H1 (cell line): ENCODE measurements around the gene BRCA2. TPM values are rescaled to one million over a fixed set of nuclear protein-coding genes. Genes with fewer than 3 reads are reported as not detected.

Experiments
- CTCF ChIA-PET: fragments of 300-600 bp; sonication (Branson Sonifier 250); formaldehyde crosslinking; loops from one replicate; lab custom pipeline; 2021; ENCODE audit not compliant: partially characterized antibody; lab: Charles Lee
- POLR2A ChIA-PET: fragments of 300-600 bp; sonication (Branson Sonifier 250); formaldehyde crosslinking; loops from one replicate; lab custom pipeline; 2021; ENCODE audit warnings: inconsistent platforms; ENCODE audit not compliant: partially characterized antibody; lab: Charles Lee
- DNase-seq, 2 experiments: peaks; one replicate each; pipeline versions ENCODE4 v3.0.0 to v3.0.0-alpha.2; 2010 to 2022; ENCODE audit warnings: low spot score in 2 of 2, low read depth in 1 of 2, mixed read lengths in 1 of 2
- FAIRE-seq: peaks from 2 replicates; lab custom pipeline; 2011; peaks lifted over from hg19 to GRCh38; lab: Jason Lieb, UNC
- H2AFZ ChIP-seq: 2 replicates; pipeline ENCODE4 v1.8.1; 2012; ENCODE audit warnings: low read length, inconsistent platforms
- H2AK5ac ChIP-seq: 2 replicates; pipeline ENCODE4 v1.6.1; 2013; ENCODE audit warnings: low read depth, low read length
- H2BK120ac ChIP-seq: replicated peaks from 2 replicates; pipeline ENCODE3; 2013; ENCODE audit warnings: low read depth, low read length, inconsistent platforms
- H2BK12ac ChIP-seq: 2 replicates; pipeline ENCODE4 v1.6.1; 2013; ENCODE audit warnings: low read depth, low read length
- H2BK15ac ChIP-seq: 2 replicates; pipeline ENCODE4 v1.6.1; 2013; ENCODE audit warnings: low read length
- H2BK20ac ChIP-seq: 2 replicates; pipeline ENCODE4 v1.6.1; 2013; ENCODE audit warnings: low read length
- H2BK5ac ChIP-seq: 2 replicates; pipeline ENCODE4 v1.6.1; 2013; ENCODE audit warnings: low read depth, low read length
- H3K14ac ChIP-seq: 2 replicates; pipeline ENCODE4 v1.6.1; 2013; ENCODE audit warnings: inconsistent platforms; ENCODE audit not compliant: insufficient read length
- H3K18ac ChIP-seq: 2 replicates; pipeline ENCODE4 v1.6.1; 2013; ENCODE audit warnings: low read length; ENCODE audit errors: extremely low read depth
- H3K23ac ChIP-seq: 2 replicates; pipeline ENCODE4 v1.6.1; 2013; ENCODE audit warnings: inconsistent platforms; ENCODE audit not compliant: insufficient read length
- H3K23me2 ChIP-seq: 2 replicates; pipeline ENCODE4 v1.6.1; 2013; ENCODE audit warnings: low read depth, low read length
- H3K27ac ChIP-seq: 2 replicates; pipeline ENCODE4 v1.6.1; 2011; ENCODE audit warnings: low read depth, low read length, inconsistent platforms
- H3K27me3 ChIP-seq, 4 experiments: replicated peaks in 1 of 4; 1 replicate in 1 of 4; 2 replicates in 3 of 4; pipeline versions ENCODE4 v1.6.1 to v1.8.1; 2011 to 2013; ENCODE audit warnings: low read length in 3 of 4, mild to moderate bottlenecking in 3 of 4, inconsistent platforms in 2 of 4, mixed read lengths in 2 of 4, moderate library complexity in 1 of 4; ENCODE audit not compliant: control insufficient read depth in 3 of 4, insufficient read depth in 3 of 4; ENCODE audit errors: extremely low read depth in 1 of 4
- H3K36me3 ChIP-seq, 4 experiments: 2 replicates each; pipeline versions ENCODE4 v1.6.1 to v1.8.1; 2011 to 2013; ENCODE audit warnings: mild to moderate bottlenecking in 4 of 4, low read length in 3 of 4, moderate library complexity in 2 of 4, control low read depth in 1 of 4, inconsistent platforms in 1 of 4; ENCODE audit not compliant: insufficient read depth in 4 of 4, control insufficient read depth in 2 of 4
- H3K4ac ChIP-seq: replicated peaks from 2 replicates; pipeline ENCODE3; 2013; ENCODE audit warnings: low read length, low read depth, mixed read lengths, inconsistent platforms; ENCODE audit not compliant: insufficient read length
- H3K4me1 ChIP-seq, 4 experiments: replicated peaks in 1 of 4; 1 replicate in 1 of 4; 2 replicates in 3 of 4; pipeline versions ENCODE4 v1.6.1 to v1.8.1; 2011 to 2013; ENCODE audit warnings: low read length in 3 of 4, inconsistent platforms in 2 of 4, mixed read lengths in 1 of 4; ENCODE audit not compliant: insufficient read depth in 4 of 4, control insufficient read depth in 3 of 4
- H3K4me2 ChIP-seq, 2 experiments: 2 replicates each; pipeline versions ENCODE4 v1.6.1 to v1.8.1; 2011 to 2013; ENCODE audit warnings: low read depth in 2 of 2, low read length in 2 of 2, control low read depth in 1 of 2, inconsistent platforms in 1 of 2, mild to moderate bottlenecking in 1 of 2; ENCODE audit not compliant: insufficient read depth in 1 of 2
- H3K4me3 ChIP-seq, 4 experiments: fragments of 200-600, 300-600 bp in 1 of 4; sonication (generic), shearing (Covaris generic), sonication (Bioruptor Twin) in 1 of 4; 2 replicates each; pipeline versions ENCODE4 v1.5.1 to v1.8.1; 2011 to 2016; ENCODE audit warnings: low read length in 4 of 4, low read depth in 3 of 4, control low read depth in 2 of 4, inconsistent platforms in 2 of 4, mild to moderate bottlenecking in 2 of 4, mixed read lengths in 1 of 4, moderate library complexity in 1 of 4; ENCODE audit not compliant: insufficient read depth in 2 of 4; ENCODE audit errors: extremely low read depth in 1 of 4
- H3K56ac ChIP-seq: replicated peaks from 2 replicates; pipeline ENCODE3; 2013; ENCODE audit warnings: low read depth, mild to moderate bottlenecking, mixed read lengths, low read length, inconsistent platforms; ENCODE audit not compliant: insufficient read length
- H3K79me1 ChIP-seq: 2 replicates; pipeline ENCODE4 v1.6.1; 2013; ENCODE audit warnings: low read depth, low read length, control low read depth
- H3K79me2 ChIP-seq, 2 experiments: 2 replicates each; pipeline versions ENCODE4 v1.6.1 to v1.8.1; 2012 to 2013; ENCODE audit warnings: low read length in 2 of 2, mild to moderate bottlenecking in 2 of 2, inconsistent platforms in 1 of 2; ENCODE audit not compliant: insufficient read depth in 2 of 2, control insufficient read depth in 1 of 2
- H3K9ac ChIP-seq, 4 experiments: replicated peaks in 1 of 4; 1 replicate in 1 of 4; 2 replicates in 3 of 4; pipeline versions ENCODE4 v1.6.1 to v1.8.1; 2011 to 2013; ENCODE audit warnings: low read depth in 3 of 4, low read length in 3 of 4, control low read depth in 2 of 4, mild to moderate bottlenecking in 2 of 4, moderate library complexity in 2 of 4, inconsistent platforms in 1 of 4; ENCODE audit errors: extremely low read depth in 1 of 4
- H3K9me3 ChIP-seq, 2 experiments: 2 replicates each; pipeline versions ENCODE4 v1.6.1 to v1.8.1; 2012 to 2013; ENCODE audit warnings: mild to moderate bottlenecking in 2 of 2, moderate library complexity in 2 of 2, control low read depth in 1 of 2, inconsistent platforms in 1 of 2, low read depth in 1 of 2, low read length in 1 of 2, mixed read lengths in 1 of 2; ENCODE audit not compliant: insufficient read depth in 2 of 2
- H4K20me1 ChIP-seq, 2 experiments: replicated peaks in 1 of 2; 2 replicates each; pipeline versions ENCODE3 to v1.8.1; 2011 to 2013; ENCODE audit warnings: inconsistent platforms in 2 of 2, low read length in 2 of 2, mild to moderate bottlenecking in 1 of 2; ENCODE audit not compliant: insufficient read depth in 2 of 2, control insufficient read depth in 1 of 2
- H4K5ac ChIP-seq: 2 replicates; pipeline ENCODE4 v1.6.1; 2013; ENCODE audit warnings: low read length, low read depth, mixed read lengths, inconsistent platforms; ENCODE audit not compliant: insufficient read length
- H4K8ac ChIP-seq: 2 replicates; pipeline ENCODE4 v1.8.0; 2013; ENCODE audit warnings: mild to moderate bottlenecking, moderate library complexity, low read length, inconsistent platforms; ENCODE audit not compliant: insufficient read depth; ENCODE audit errors: extremely low read depth
- H4K91ac ChIP-seq: replicated peaks from 2 replicates; pipeline ENCODE3; 2013; ENCODE audit warnings: low read length, mixed read lengths, inconsistent platforms; ENCODE audit not compliant: insufficient read length
- BACH1 ChIP-seq: IDR thresholded peaks from 2 replicates; pipeline ENCODE4 v1.6.1; 2012; ENCODE audit warnings: low read length, improper control_type of control experiment
- CTCF ChIP-seq, 3 experiments: IDR thresholded peaks; 1 replicate in 2 of 3; 2 replicates in 1 of 3; pipeline versions ENCODE4 v1.5.1 to v1.6.1; 2011; ENCODE audit warnings: low read length in 3 of 3, mild to moderate bottlenecking in 3 of 3, inconsistent platforms in 2 of 3, low read depth in 1 of 3, moderate library complexity in 1 of 3; ENCODE audit not compliant: insufficient read depth in 1 of 3; ENCODE audit errors: control extremely low read depth in 1 of 3
- FOSL1 ChIP-seq: IDR thresholded peaks from 2 replicates; pipeline ENCODE4 v1.6.1; 2011; ENCODE audit warnings: mild to moderate bottlenecking, low read depth, low read length, moderate library complexity; ENCODE audit not compliant: insufficient read depth
- JUN ChIP-seq: IDR thresholded peaks from 2 replicates; pipeline ENCODE4 v1.6.1; 2011; ENCODE audit warnings: low read depth, mild to moderate bottlenecking, improper control_type of control experiment, low read length
- MAX ChIP-seq: IDR thresholded peaks from 2 replicates; pipeline ENCODE4 v1.6.1; 2012; ENCODE audit warnings: inconsistent platforms
- PHF8 ChIP-seq: fragments of 200-600 bp; sonication (generic); conservative IDR thresholded peaks from 2 replicates; pipeline ENCODE4 v1.7.1; 2012; ENCODE audit warnings: low read depth, mild to moderate bottlenecking, inconsistent platforms, low read length, moderate library complexity
- RAD21 ChIP-seq, 2 experiments: IDR thresholded peaks in 1 of 2; conservative IDR thresholded peaks in 1 of 2; 2 replicates each; pipeline ENCODE4 v1.6.1; 2011; ENCODE audit warnings: low read depth in 2 of 2, low read length in 2 of 2, improper control_type of control experiment in 1 of 2, inconsistent platforms in 1 of 2, mild to moderate bottlenecking in 1 of 2, moderate library complexity in 1 of 2
- SIRT6 ChIP-seq: IDR thresholded peaks from one replicate; pipeline ENCODE4 v1.7.1; 2012; ENCODE audit warnings: low read length, inconsistent platforms
- TBP ChIP-seq: IDR thresholded peaks from 2 replicates; pipeline ENCODE4 v1.6.1; 2011; ENCODE audit warnings: low read depth, low read length, improper control_type of control experiment
- TCF12 ChIP-seq: IDR thresholded peaks from 2 replicates; pipeline ENCODE4 v1.6.1; 2011; ENCODE audit warnings: low read depth, mild to moderate bottlenecking, low read length
- YY1 ChIP-seq: IDR thresholded peaks from 2 replicates; pipeline ENCODE4 v1.6.1; 2011; ENCODE audit warnings: low read depth, mild to moderate bottlenecking, low read length
- WGBS, 2 experiments: shearing (Covaris generic) in 1 of 2; methylation state at CpG; one replicate each; pipeline versions ENCODE4 v1.1.6 to v1.1.7; 2013 to 2015; ENCODE audit warnings: low lambda C conversion rate in 2 of 2, mixed read lengths in 2 of 2, inconsistent platforms in 1 of 2, low coverage in 1 of 2, missing lambda C conversion rate in 1 of 2; ENCODE audit not compliant: insufficient replicate concordance in 2 of 2, insufficient coverage in 1 of 2, insufficient read length in 1 of 2; ENCODE audit errors: extremely low coverage in 1 of 2, missing lambda C conversion rate in 1 of 2; 5-methylcytosine and 5-hydroxymethylcytosine counted together
- polyA plus RNA-seq, 7 experiments: library from polyadenylated mRNA; depleted of rRNA in 3 of 7; stranded (reverse) in 5 of 7; unstranded in 2 of 7; fragments of >200 nt in 5 of 7; fragments of 200-250 nt in 2 of 7; gene quantifications; 1 replicate in 5 of 7; 2 replicates in 1 of 7; 4 replicates in 1 of 7; pipeline versions ENCODE4 v1.2.1 to v1.2.3, GENCODE V29; 2011 to 2013; ENCODE audit warnings: missing spikeins in 2 of 7, mixed read lengths in 2 of 7
- total RNA-seq: library from RNA; stranded (reverse); fragmentation: NEBNext Ultra II Directional; extraction: Animal tissue kit (Norgen Biotek cat#: 25700); gene quantifications from 2 replicates; pipeline ENCODE4 v1.2.1, GENCODE V29; 2021

Gene BRCA2
- total and polyA plus RNA-seq, 2 of the 8 experiments (the other 6 are each of a cell fraction or from before 2014, with no cell fraction given): 4.2 to 24.9 TPM

- H3K23ac ChIP-seq: no peak overlapping the region
- H4K91ac ChIP-seq: no peak overlapping the region
- no peak overlapping the region for H2BK15ac ChIP-seq
- DNase-seq (no peak), FAIRE-seq (no peak)
- no peak overlapping the region for H2BK120ac ChIP-seq
- H3K27ac ChIP-seq: no peak overlapping the region
- H3K14ac ChIP-seq: no peak overlapping the region
- POLR2A ChIA-PET: no interaction called here
- WGBS, 2 experiments: 86% methylated on average over 2 of the region's 2 CpGs; no CpG with 5 or more reads in 1 of the 2 experiments
- H3K79me1 ChIP-seq: no peaks in the 10 kb centered on the region
- H2BK12ac ChIP-seq: no peak overlapping the region
- no peaks in the 10 kb centered on the region for H3K9me3 ChIP-seq
- no peak overlapping the region for H4K5ac ChIP-seq
- no peaks in the 10 kb centered on the region for H3K4me1 ChIP-seq
- H3K56ac ChIP-seq: no peak overlapping the region
- no peak overlapping the region for H2BK20ac ChIP-seq
- H3K27me3 ChIP-seq: no peaks in the 10 kb centered on the region
- H2AK5ac ChIP-seq: no peak overlapping the region
- H3K4ac ChIP-seq: no peak overlapping the region
- H3K18ac ChIP-seq: no peak overlapping the region
- no peak overlapping the region for H3K4me3 ChIP-seq
- H3K4me2 ChIP-seq: no peak overlapping the region
- H3K36me3 ChIP-seq: peaks cover 6 to 16% (median 15%) of the 10 kb centered on the region in 4 experiments; a peak in 6 of 8 replicates
- H4K8ac ChIP-seq: no peak overlapping the region
- peaks cover 0 to 2% of the 10 kb centered on the region in 2 experiments for H4K20me1 ChIP-seq
- no peak overlapping the region for H2AFZ ChIP-seq
- no peak overlapping the region for H2BK5ac ChIP-seq
- H3K79me2 ChIP-seq: no peaks in the 10 kb centered on the region
- CTCF ChIA-PET: no interaction called here
- H3K23me2 ChIP-seq: no peaks in the 10 kb centered on the region
- H3K9ac ChIP-seq: no peak overlapping the region
- TF ChIP-seq PHF8 (no peak), YY1 (no peak), FOSL1 (no peak), RAD21 (IDR thresholded peaks at IDR 0.05 in 1 of 2, conservative IDR thresholded peaks at IDR 0.05 in 1 of 2; ENCODE audit: low read depth in 2 of 2, low read length in 2 of 2) (no peak), TCF12 (no peak), JUN (no peak), MAX (no peak), SIRT6 (no peak), TBP (no peak), BACH1 (no peak), CTCF (IDR thresholded peaks at IDR 0.05; ENCODE audit: control extremely low read depth in 1 of 3, insufficient read depth in 1 of 3, low read depth in 1 of 3, low read length in 3 of 3) (no peak)
Measured at GRCh38 chr13:32384702-32385101, 69.4 kb downstream of the BRCA2 start.
